GM23338 (cell line): ENCODE data around the gene PTPRJ.

Experiments used
- CREB1 ChIP-seq: fragments of 250-450 bp; sonication (Bioruptor Pico); IDR thresholded peaks from 2 replicates; pipeline ENCODE4 v1.5.0; 2020; ENCODE audit warnings: low read depth, mild to moderate bottlenecking, moderate library complexity
- EZH2 ChIP-seq: fragments of 200-600 bp; sonication (generic); IDR thresholded peaks from one replicate; pipeline ENCODE4 v1.8.0; 2017; ENCODE audit warnings: antibody characterized with exemption, mild to moderate bottlenecking, low read depth; ENCODE audit not compliant: unreplicated experiment
- EZH2phosphoT487 ChIP-seq: fragments of 200-600 bp; sonication (generic); IDR thresholded peaks from one replicate; pipeline ENCODE4 v1.8.1; 2018; ENCODE audit warnings: antibody characterized with exemption; ENCODE audit not compliant: unreplicated experiment
- NANOG ChIP-seq: IDR thresholded peaks from 2 replicates; pipeline ENCODE4 v1.6.1; 2016; ENCODE audit warnings: antibody characterized with exemption, borderline replicate concordance
- POLR2AphosphoS5 ChIP-seq: IDR thresholded peaks from 2 replicates; pipeline ENCODE4 v1.6.1; 2016; ENCODE audit warnings: antibody characterized with exemption, low read depth
- STAT1 ChIP-seq: IDR thresholded peaks from one replicate; pipeline ENCODE4 v1.6.1; 2016; ENCODE audit warnings: antibody characterized with exemption; ENCODE audit not compliant: unreplicated experiment
- ZNF331 ChIP-seq: fragments of 250-450 bp; sonication (Bioruptor Pico); IDR thresholded peaks from 2 replicates; pipeline ENCODE4 v1.5.0; 2020; ENCODE audit warnings: low read depth, mild to moderate bottlenecking, moderate library complexity
- TF ChIP-seq, protein P1 (sequence below), 2 experiments: fragments of 200-600 bp in 1 of 2; sonication (generic) in 1 of 2; conservative IDR thresholded peaks; 2 replicates each; pipeline versions ENCODE4 v1.5.1 to v1.6.1; 2016 to 2017; ENCODE audit warnings: antibody characterized with exemption in 2 of 2, low read depth in 2 of 2, mild to moderate bottlenecking in 2 of 2, moderate library complexity in 1 of 2
- TF ChIP-seq, protein P2 (sequence below): IDR thresholded peaks from one replicate; pipeline ENCODE4 v1.6.1; 2018; ENCODE audit warnings: antibody characterized with exemption; ENCODE audit not compliant: unreplicated experiment

DNA sequence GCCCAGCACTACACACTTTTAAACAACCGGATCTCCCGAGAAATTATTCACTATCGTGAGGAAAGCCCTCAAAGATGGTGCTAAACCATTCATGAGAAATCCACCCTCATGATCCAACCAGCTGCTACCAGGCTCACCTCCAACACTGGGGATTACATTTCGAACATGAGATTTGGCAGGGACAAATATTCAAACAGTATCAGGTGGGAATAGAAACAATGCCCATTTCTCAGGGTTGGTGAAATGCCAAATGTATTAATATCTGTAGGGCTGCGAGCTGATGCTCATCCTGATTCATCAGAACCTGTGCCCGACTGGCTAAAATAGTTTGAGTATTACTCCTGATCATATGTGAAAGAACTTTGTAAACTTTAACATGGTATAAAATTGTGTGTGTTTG lies 15.8 kb upstream of the PTPRJ start:
- TF ChIP-seq, protein P1, sequence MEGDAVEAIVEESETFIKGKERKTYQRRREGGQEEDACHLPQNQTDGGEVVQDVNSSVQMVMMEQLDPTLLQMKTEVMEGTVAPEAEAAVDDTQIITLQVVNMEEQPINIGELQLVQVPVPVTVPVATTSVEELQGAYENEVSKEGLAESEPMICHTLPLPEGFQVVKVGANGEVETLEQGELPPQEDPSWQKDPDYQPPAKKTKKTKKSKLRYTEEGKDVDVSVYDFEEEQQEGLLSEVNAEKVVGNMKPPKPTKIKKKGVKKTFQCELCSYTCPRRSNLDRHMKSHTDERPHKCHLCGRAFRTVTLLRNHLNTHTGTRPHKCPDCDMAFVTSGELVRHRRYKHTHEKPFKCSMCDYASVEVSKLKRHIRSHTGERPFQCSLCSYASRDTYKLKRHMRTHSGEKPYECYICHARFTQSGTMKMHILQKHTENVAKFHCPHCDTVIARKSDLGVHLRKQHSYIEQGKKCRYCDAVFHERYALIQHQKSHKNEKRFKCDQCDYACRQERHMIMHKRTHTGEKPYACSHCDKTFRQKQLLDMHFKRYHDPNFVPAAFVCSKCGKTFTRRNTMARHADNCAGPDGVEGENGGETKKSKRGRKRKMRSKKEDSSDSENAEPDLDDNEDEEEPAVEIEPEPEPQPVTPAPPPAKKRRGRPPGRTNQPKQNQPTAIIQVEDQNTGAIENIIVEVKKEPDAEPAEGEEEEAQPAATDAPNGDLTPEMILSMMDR (conservative IDR thresholded peaks at IDR 0.05; ENCODE audit: low read depth in 2 of 2) = no peak
- TF ChIP-seq EZH2 = no peak
- TF ChIP-seq STAT1 = no peak
- no peak for TF ChIP-seq ZNF331 (CRISPR knock-in tag)
- no peak for TF ChIP-seq POLR2AphosphoS5
- TF ChIP-seq EZH2phosphoT487 = no peak
- no peak for TF ChIP-seq CREB1 (CRISPR knock-in tag)
- TF ChIP-seq, protein P2, sequence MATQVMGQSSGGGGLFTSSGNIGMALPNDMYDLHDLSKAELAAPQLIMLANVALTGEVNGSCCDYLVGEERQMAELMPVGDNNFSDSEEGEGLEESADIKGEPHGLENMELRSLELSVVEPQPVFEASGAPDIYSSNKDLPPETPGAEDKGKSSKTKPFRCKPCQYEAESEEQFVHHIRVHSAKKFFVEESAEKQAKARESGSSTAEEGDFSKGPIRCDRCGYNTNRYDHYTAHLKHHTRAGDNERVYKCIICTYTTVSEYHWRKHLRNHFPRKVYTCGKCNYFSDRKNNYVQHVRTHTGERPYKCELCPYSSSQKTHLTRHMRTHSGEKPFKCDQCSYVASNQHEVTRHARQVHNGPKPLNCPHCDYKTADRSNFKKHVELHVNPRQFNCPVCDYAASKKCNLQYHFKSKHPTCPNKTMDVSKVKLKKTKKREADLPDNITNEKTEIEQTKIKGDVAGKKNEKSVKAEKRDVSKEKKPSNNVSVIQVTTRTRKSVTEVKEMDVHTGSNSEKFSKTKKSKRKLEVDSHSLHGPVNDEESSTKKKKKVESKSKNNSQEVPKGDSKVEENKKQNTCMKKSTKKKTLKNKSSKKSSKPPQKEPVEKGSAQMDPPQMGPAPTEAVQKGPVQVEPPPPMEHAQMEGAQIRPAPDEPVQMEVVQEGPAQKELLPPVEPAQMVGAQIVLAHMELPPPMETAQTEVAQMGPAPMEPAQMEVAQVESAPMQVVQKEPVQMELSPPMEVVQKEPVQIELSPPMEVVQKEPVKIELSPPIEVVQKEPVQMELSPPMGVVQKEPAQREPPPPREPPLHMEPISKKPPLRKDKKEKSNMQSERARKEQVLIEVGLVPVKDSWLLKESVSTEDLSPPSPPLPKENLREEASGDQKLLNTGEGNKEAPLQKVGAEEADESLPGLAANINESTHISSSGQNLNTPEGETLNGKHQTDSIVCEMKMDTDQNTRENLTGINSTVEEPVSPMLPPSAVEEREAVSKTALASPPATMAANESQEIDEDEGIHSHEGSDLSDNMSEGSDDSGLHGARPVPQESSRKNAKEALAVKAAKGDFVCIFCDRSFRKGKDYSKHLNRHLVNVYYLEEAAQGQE = no peak
- no peak for TF ChIP-seq NANOG
